Measurements from ENCODE around the gene CDH3. TPM values are rescaled to one million over a fixed set of nuclear protein-coding genes. Genes with fewer than 3 reads are reported as not detected.
"Not testable (repeated sequence)": the region's sequence is repeated elsewhere in the genome, so short reads cannot be mapped to it uniquely, and the experiment has no call there.

Gene CDH3
- total and polyA plus RNA-seq, 2 experiments from 2014 or later: 62.4 to 77.6 TPM

GRCh38 chr16:68711421-68712139, 66.5 kb downstream of the CDH3 start:
- Histone ChIP-seq H2AFZ (no peak overlapping the region), H3K4me3 (no peak overlapping the region), H3K4me2 (no peak overlapping the region), H3K79me2 (no peaks in the 10 kb centered on the region), H3K27me3 (no peaks in the 10 kb centered on the region), H3K27ac (no peak overlapping the region), H4K20me1 (ENCODE audit: insufficient read depth, poor library complexity, severe bottlenecking) (no peaks in the 10 kb centered on the region), H3K36me3 (replicated peaks; ENCODE audit: insufficient read depth, low read depth) (no peaks in the 10 kb centered on the region), H3K9me3 (ENCODE audit: low read depth) (no peaks in the 10 kb centered on the region), H3K9me2 (replicated peaks; ENCODE audit: insufficient read depth) (no peaks in the 10 kb centered on the region), H3K4me1 (ENCODE audit: insufficient read depth) (peaks cover 3% of the 10 kb centered on the region)
- no peak for TF ChIP-seq EZH2 (IDR thresholded peaks at IDR 0.05; ENCODE audit: borderline replicate concordance)
- TF ChIP-seq, protein P1, sequence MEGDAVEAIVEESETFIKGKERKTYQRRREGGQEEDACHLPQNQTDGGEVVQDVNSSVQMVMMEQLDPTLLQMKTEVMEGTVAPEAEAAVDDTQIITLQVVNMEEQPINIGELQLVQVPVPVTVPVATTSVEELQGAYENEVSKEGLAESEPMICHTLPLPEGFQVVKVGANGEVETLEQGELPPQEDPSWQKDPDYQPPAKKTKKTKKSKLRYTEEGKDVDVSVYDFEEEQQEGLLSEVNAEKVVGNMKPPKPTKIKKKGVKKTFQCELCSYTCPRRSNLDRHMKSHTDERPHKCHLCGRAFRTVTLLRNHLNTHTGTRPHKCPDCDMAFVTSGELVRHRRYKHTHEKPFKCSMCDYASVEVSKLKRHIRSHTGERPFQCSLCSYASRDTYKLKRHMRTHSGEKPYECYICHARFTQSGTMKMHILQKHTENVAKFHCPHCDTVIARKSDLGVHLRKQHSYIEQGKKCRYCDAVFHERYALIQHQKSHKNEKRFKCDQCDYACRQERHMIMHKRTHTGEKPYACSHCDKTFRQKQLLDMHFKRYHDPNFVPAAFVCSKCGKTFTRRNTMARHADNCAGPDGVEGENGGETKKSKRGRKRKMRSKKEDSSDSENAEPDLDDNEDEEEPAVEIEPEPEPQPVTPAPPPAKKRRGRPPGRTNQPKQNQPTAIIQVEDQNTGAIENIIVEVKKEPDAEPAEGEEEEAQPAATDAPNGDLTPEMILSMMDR (IDR thresholded peaks at IDR 0.05; ENCODE audit: poor library complexity): no peak
- TF ChIP-seq EZH2phosphoT487 (IDR thresholded peaks at IDR 0.05; ENCODE audit: low read depth, severe bottlenecking, unreplicated experiment): no peak
- WGBS (ENCODE audit: low lambda C conversion rate, missing lambda C conversion rate): 90% methylated on average over 14 of the region's 14 CpGs
- DNase-seq (ENCODE audit: low spot score): no peak

GRCh38 chr16:68713361-68713760, 68.3 kb downstream of the CDH3 start:
- Histone ChIP-seq H3K79me2 (no peaks in the 10 kb centered on the region), H3K4me2 (no peak overlapping the region), H2AFZ (no peak overlapping the region), H3K9me2 (replicated peaks; ENCODE audit: insufficient read depth) (no peaks in the 10 kb centered on the region), H3K9me3 (ENCODE audit: low read depth) (no peaks in the 10 kb centered on the region), H3K27ac (no peak overlapping the region), H3K4me3 (no peak overlapping the region), H3K27me3 (no peaks in the 10 kb centered on the region), H3K4me1 (ENCODE audit: insufficient read depth) (peaks cover 3% of the 10 kb centered on the region), H4K20me1 (ENCODE audit: insufficient read depth, poor library complexity, severe bottlenecking) (no peaks in the 10 kb centered on the region), H3K36me3 (replicated peaks; ENCODE audit: insufficient read depth, low read depth) (no peaks in the 10 kb centered on the region)
- no peak for DNase-seq (ENCODE audit: low spot score)
- WGBS (ENCODE audit: low lambda C conversion rate, missing lambda C conversion rate): 84% methylated on average over 6 of the region's 6 CpGs
- TF ChIP-seq, protein P1 (IDR thresholded peaks at IDR 0.05; ENCODE audit: poor library complexity): no peak

DNA sequence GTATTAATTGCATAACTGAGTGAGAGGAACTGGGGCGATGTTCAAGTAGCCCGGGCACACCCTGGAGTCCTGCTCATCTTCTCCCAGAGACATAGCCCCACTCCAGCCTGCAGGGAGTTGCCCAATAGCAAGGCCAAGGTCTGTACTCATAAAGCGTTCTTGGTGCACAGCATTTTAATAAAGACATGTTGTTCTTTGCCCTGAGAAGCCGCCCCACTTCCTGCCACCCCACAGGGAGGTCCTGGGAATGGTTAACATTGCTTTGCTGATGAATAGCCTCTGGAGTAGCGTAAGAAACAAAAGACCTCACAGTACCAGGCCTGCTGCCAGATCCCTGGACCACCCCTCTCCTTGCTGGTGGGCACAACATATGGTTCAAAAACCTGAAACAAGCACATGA, 70.4 kb downstream of the CDH3 start:
- Histone ChIP-seq H3K4me1 (ENCODE audit: insufficient read depth) (peaks cover 3% of the 10 kb centered on the region), H3K4me3 (no peak overlapping the region), H3K27me3 (no peaks in the 10 kb centered on the region), H3K79me2 (no peaks in the 10 kb centered on the region), H3K27ac (no peak overlapping the region), H4K20me1 (ENCODE audit: insufficient read depth, poor library complexity, severe bottlenecking) (no peaks in the 10 kb centered on the region), H3K9me2 (replicated peaks; ENCODE audit: insufficient read depth) (no peaks in the 10 kb centered on the region), H2AFZ (no peak overlapping the region), H3K36me3 (replicated peaks; ENCODE audit: insufficient read depth, low read depth) (no peaks in the 10 kb centered on the region), H3K4me2 (no peak overlapping the region), H3K9me3 (ENCODE audit: low read depth) (no peaks in the 10 kb centered on the region)
- TF ChIP-seq EZH2 (IDR thresholded peaks at IDR 0.05; ENCODE audit: borderline replicate concordance) (no peak), EZH2phosphoT487 (IDR thresholded peaks at IDR 0.05; ENCODE audit: low read depth, severe bottlenecking, unreplicated experiment) (no peak)
- TF ChIP-seq, protein P1 (IDR thresholded peaks at IDR 0.05; ENCODE audit: poor library complexity): no peak
- peak; percentile 37 for DNase-seq (ENCODE audit: low spot score)
- 63% methylated on average over 5 of the region's 5 CpGs for WGBS (ENCODE audit: low lambda C conversion rate, missing lambda C conversion rate)

DNA sequence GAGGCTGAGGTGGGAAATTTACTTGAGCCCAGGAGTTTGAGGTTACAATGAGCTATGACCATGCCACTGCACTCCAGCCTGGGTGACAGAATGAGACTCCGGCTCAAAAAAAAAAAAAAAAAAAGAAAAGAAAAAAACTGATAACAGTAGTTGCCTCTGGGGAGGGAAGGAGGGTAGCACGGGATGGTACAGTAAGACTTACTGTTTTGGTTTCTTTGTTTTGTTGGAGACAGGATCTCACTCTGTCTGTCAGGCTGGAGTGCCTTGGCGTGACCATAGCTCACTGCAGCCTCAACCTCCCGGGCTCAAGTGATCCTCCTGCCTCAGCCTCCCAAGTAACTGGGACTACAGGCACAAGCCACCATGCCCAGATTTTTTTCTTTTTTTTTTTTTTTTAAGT, 71.4 kb downstream of the CDH3 start:
- not testable (repeated sequence) for H3K27ac ChIP-seq; H3K4me1 ChIP-seq (ENCODE audit: insufficient read depth); H3K27me3 ChIP-seq; H3K4me3 ChIP-seq; H3K9me3 ChIP-seq (ENCODE audit: low read depth); H3K36me3 ChIP-seq (replicated peaks; ENCODE audit: insufficient read depth, low read depth); H3K79me2 ChIP-seq; H2AFZ ChIP-seq; H3K4me2 ChIP-seq; H4K20me1 ChIP-seq (ENCODE audit: insufficient read depth, poor library complexity, severe bottlenecking); DNase-seq (ENCODE audit: low spot score); H3K9me2 ChIP-seq (replicated peaks; ENCODE audit: insufficient read depth)
- 91% methylated on average over 4 of the region's 4 CpGs for WGBS (ENCODE audit: low lambda C conversion rate, missing lambda C conversion rate)

Measured in hepatocyte (in vitro differentiated cells).